H9 (cell line): Measurements from ENCODE around the gene ABHD14A. TPM values are rescaled to one million over a fixed set of nuclear protein-coding genes. Genes with fewer than 3 reads are reported as not detected.

ENCODE experiments used
- DNase-seq: peaks from one replicate; pipeline ENCODE4 v3.0.0-alpha.2; 2017
- H2AFZ ChIP-seq: one replicate; pipeline ENCODE4 v1.6.1; 2013; ENCODE audit warnings: mild to moderate bottlenecking, low read length, control low read depth, moderate library complexity
- H2AK5ac ChIP-seq: 2 replicates; pipeline ENCODE4 v1.6.1; 2013; ENCODE audit warnings: low read length, control low read depth, mixed read lengths; ENCODE audit not compliant: insufficient read length
- H2BK120ac ChIP-seq: one replicate; pipeline ENCODE4 v1.6.1; 2013; ENCODE audit warnings: low read depth, mild to moderate bottlenecking, low read length, control low read depth, inconsistent platforms; ENCODE audit not compliant: poor library complexity, severe bottlenecking
- H2BK12ac ChIP-seq: 2 replicates; pipeline ENCODE4 v1.6.1; 2013; ENCODE audit warnings: low read length, control low read depth, mixed read lengths, low read depth; ENCODE audit not compliant: insufficient read length
- H2BK15ac ChIP-seq: 2 replicates; pipeline ENCODE4 v1.6.1; 2013; ENCODE audit warnings: low read depth, low read length, control low read depth
- H2BK20ac ChIP-seq: one replicate; pipeline ENCODE4 v1.6.1; 2013; ENCODE audit warnings: low read depth, mild to moderate bottlenecking, low read length, control low read depth, inconsistent platforms; ENCODE audit not compliant: poor library complexity, severe bottlenecking
- H2BK5ac ChIP-seq: 2 replicates; pipeline ENCODE4 v1.6.1; 2013; ENCODE audit warnings: low read length, control low read depth, mixed read lengths; ENCODE audit not compliant: insufficient read length
- H3K14ac ChIP-seq: 2 replicates; pipeline ENCODE4 v1.6.1; 2013; ENCODE audit warnings: low read length, control low read depth; ENCODE audit not compliant: insufficient read depth
- H3K18ac ChIP-seq: 2 replicates; pipeline ENCODE4 v1.6.1; 2013; ENCODE audit warnings: low read depth, mild to moderate bottlenecking, mixed read lengths, low read length, control low read depth; ENCODE audit not compliant: insufficient read length
- H3K23ac ChIP-seq: 2 replicates; pipeline ENCODE4 v1.6.1; 2013; ENCODE audit warnings: low read length, control low read depth, mixed read lengths, low read depth; ENCODE audit not compliant: insufficient read length
- H3K23me2 ChIP-seq: 2 replicates; pipeline ENCODE4 v1.6.1; 2013; ENCODE audit warnings: low read depth, mild to moderate bottlenecking, mixed read lengths, low read length, control low read depth; ENCODE audit not compliant: insufficient read length, poor library complexity, severe bottlenecking
- H3K27ac ChIP-seq: 2 replicates; pipeline ENCODE4 v1.5.1; 2013; ENCODE audit warnings: low read length, control low read depth, mixed read lengths, low read depth; ENCODE audit not compliant: insufficient read length
- H3K27me3 ChIP-seq: 2 replicates; pipeline ENCODE4 v1.6.1; 2013; ENCODE audit warnings: low read length, control low read depth, inconsistent platforms; ENCODE audit not compliant: insufficient read depth
- H3K4ac ChIP-seq: 2 replicates; pipeline ENCODE4 v1.6.1; 2013; ENCODE audit warnings: low read depth, mild to moderate bottlenecking, control low read depth, inconsistent platforms, low read length, moderate library complexity
- H3K4me1 ChIP-seq: 2 replicates; pipeline ENCODE4 v1.6.1; 2013; ENCODE audit warnings: low read length, control low read depth, inconsistent platforms; ENCODE audit not compliant: insufficient read depth
- H3K4me2 ChIP-seq: 2 replicates; pipeline ENCODE4 v1.6.1; 2013; ENCODE audit warnings: low read length, control low read depth, mixed read lengths; ENCODE audit not compliant: insufficient read length, insufficient read depth
- H3K56ac ChIP-seq: 2 replicates; pipeline ENCODE4 v1.6.1; 2013; ENCODE audit warnings: low read depth, mild to moderate bottlenecking, mixed read lengths, low read length, control low read depth; ENCODE audit not compliant: insufficient read length
- H3K79me1 ChIP-seq: 2 replicates; pipeline ENCODE4 v1.6.1; 2013; ENCODE audit warnings: low read depth, mild to moderate bottlenecking, moderate library complexity, low read length, control low read depth, inconsistent platforms; ENCODE audit not compliant: insufficient read depth, poor library complexity, severe bottlenecking
- H3K79me2 ChIP-seq: 2 replicates; pipeline ENCODE4 v1.6.1; 2013; ENCODE audit warnings: low read length, control low read depth, inconsistent platforms; ENCODE audit not compliant: insufficient read depth
- H3K9ac ChIP-seq: 2 replicates; pipeline ENCODE4 v1.6.1; 2013; ENCODE audit warnings: low read length, control low read depth, mixed read lengths; ENCODE audit not compliant: insufficient read length; ENCODE audit errors: extremely low read depth
- H3K9me3 ChIP-seq: one replicate; pipeline ENCODE4 v1.6.1; 2013; ENCODE audit warnings: low read depth, low read length, inconsistent platforms; ENCODE audit not compliant: control insufficient read depth
- H3T11ph ChIP-seq: one replicate; pipeline ENCODE4 v1.6.1; 2013; ENCODE audit warnings: mild to moderate bottlenecking, low read length, control low read depth, inconsistent platforms
- H4K20me1 ChIP-seq: one replicate; pipeline ENCODE4 v1.6.1; 2013; ENCODE audit not compliant: control insufficient read depth, insufficient read length, insufficient read depth
- H4K5ac ChIP-seq: 2 replicates; pipeline ENCODE4 v1.6.1; 2013; ENCODE audit warnings: low read depth, mild to moderate bottlenecking, mixed read lengths, low read length, control low read depth; ENCODE audit not compliant: insufficient read length
- H4K8ac ChIP-seq: replicated peaks from 2 replicates; pipeline ENCODE4 v1.6.1; 2013; ENCODE audit warnings: low read length, control low read depth, mixed read lengths, low read depth; ENCODE audit not compliant: insufficient read length
- H4K91ac ChIP-seq: 2 replicates; pipeline ENCODE4 v1.6.1; 2013; ENCODE audit warnings: low read depth, mild to moderate bottlenecking, moderate library complexity, mixed read lengths, low read length, control low read depth; ENCODE audit not compliant: insufficient read length
- H3K27ac Mint-ChIP-seq, 3 experiments: 2 replicates in 2 of 3; 3 replicates in 1 of 3; pipeline ENCODE4 v1.8.0; 2020 to 2021; ENCODE audit warnings: mixed read lengths in 3 of 3, mild to moderate bottlenecking in 1 of 3, moderate library complexity in 1 of 3
- H3K27me3 Mint-ChIP-seq: 2 replicates; pipeline ENCODE4 v1.8.0; 2021; ENCODE audit warnings: low read depth, mild to moderate bottlenecking, moderate library complexity, mixed read lengths
- H3K36me3 Mint-ChIP-seq, 3 experiments: 2 replicates in 2 of 3; 3 replicates in 1 of 3; pipeline ENCODE4 v1.8.0; 2020 to 2021; ENCODE audit warnings: low read depth in 3 of 3, mixed read lengths in 3 of 3; ENCODE audit not compliant: insufficient read depth in 1 of 3
- H3K4me1 Mint-ChIP-seq, 2 experiments: 2 replicates each; pipeline ENCODE4 v1.8.0; 2020; ENCODE audit warnings: mixed read lengths in 2 of 2
- H3K4me3 Mint-ChIP-seq, 2 experiments: 2 replicates in 1 of 2; 3 replicates in 1 of 2; pipeline ENCODE4 v1.8.0; 2020 to 2021; ENCODE audit warnings: mild to moderate bottlenecking in 2 of 2, mixed read lengths in 2 of 2, moderate library complexity in 1 of 2
- H3K9me3 Mint-ChIP-seq, 2 experiments: 2 replicates in 1 of 2; 3 replicates in 1 of 2; pipeline ENCODE4 v1.8.0; 2020; ENCODE audit warnings: mild to moderate bottlenecking in 2 of 2, mixed read lengths in 2 of 2, moderate library complexity in 1 of 2
- CTCF ChIP-seq: fragments of 200-600 bp; sonication (generic); conservative IDR thresholded peaks from 3 replicates; pipeline ENCODE4 v1.8.0; 2021; ENCODE audit warnings: antibody characterized with exemption, mild to moderate bottlenecking
- WGBS: extraction: QIAGEN DNeasy Blood & Tissue Kit; methylation state at CpG from one replicate; pipeline ENCODE4 v1.1.7; 2013; ENCODE audit warnings: missing lambda C conversion rate, low lambda C conversion rate, mixed read lengths; ENCODE audit not compliant: insufficient read length; ENCODE audit errors: extremely low coverage; 5-methylcytosine and 5-hydroxymethylcytosine counted together
- total RNA-seq: library from RNA; stranded (reverse); gene quantifications from 2 replicates; pipeline ENCODE4 v1.2.1, GENCODE V29; 2021

Gene ABHD14A
- total RNA-seq, 1 experiment from 2014 or later = 3.1 TPM

GRCh38 chr3:51995346-51996163 is 20.7 kb downstream of the ABHD14A start, which contains the start of gene RPL29:
Gene RPL29 (minus strand): TSS chr3:51995895. CDS start chr3:51995461, 434 bp downstream.
- H3K9ac ChIP-seq = peak within 1 kb of the TSS; percentile 100
- peak within 1 kb of the TSS; percentile 42 for H3K56ac ChIP-seq
- peak within 1 kb of the TSS; percentile 93 for H3K18ac ChIP-seq
- H3K27me3 ChIP-seq = no peaks in the 10 kb centered on the region
- H3K14ac ChIP-seq = peak within 1 kb of the TSS; percentile 99
- peaks cover 18 to 32% of the 10 kb centered on the region in 2 experiments for H3K4me1 Mint-ChIP-seq
- WGBS = no CpG with 5 or more reads among the region's 40 CpGs
- peak within 1 kb of the TSS; percentile 95 for H4K91ac ChIP-seq
- peak; percentile 21; the same call in 1 of the 3 replicates for TF ChIP-seq CTCF
- H3K27ac Mint-ChIP-seq = peak within 1 kb of the TSS; percentile 99 to 100 (median 100)
- H3K9me3 Mint-ChIP-seq = no peaks in the 10 kb centered on the region; a peak in 1 of 5 replicates
- no peaks in the 10 kb centered on the region for H3K9me3 ChIP-seq
- peak within 1 kb of the TSS; percentile 92 for H3K4ac ChIP-seq
- H3K23ac ChIP-seq = no peak within 1 kb of the TSS
- H3K27ac ChIP-seq = peak within 1 kb of the TSS; percentile 65
- H2AK5ac ChIP-seq = peak within 1 kb of the TSS; percentile 79
- H2BK12ac ChIP-seq = no peak within 1 kb of the TSS
- H2BK120ac ChIP-seq = no peak within 1 kb of the TSS
- peaks cover 2% of the 10 kb centered on the region for H4K20me1 ChIP-seq
- H2BK15ac ChIP-seq = no peak within 1 kb of the TSS
- H3K36me3 Mint-ChIP-seq = peaks cover 40 to 47% (median 46%) of the 10 kb centered on the region in 3 experiments
- peak within 1 kb of the TSS; percentile 100 for H4K8ac ChIP-seq
- H4K5ac ChIP-seq = peak within 1 kb of the TSS; percentile 93
- DNase-seq = peak; percentile 94
- H3K4me3 Mint-ChIP-seq = peak within 1 kb of the TSS; percentile 100
- H3K79me2 ChIP-seq = peaks cover 10% of the 10 kb centered on the region; the same call in 1 of the 2 replicates
- peaks cover 4% of the 10 kb centered on the region for H3K27me3 Mint-ChIP-seq
- H3K4me1 ChIP-seq = peaks cover 7% of the 10 kb centered on the region
- no peak within 1 kb of the TSS for H3T11ph ChIP-seq
- H2BK20ac ChIP-seq = no peak within 1 kb of the TSS
- no peak within 1 kb of the TSS for H2AFZ ChIP-seq
- peaks cover 7% of the 10 kb centered on the region for H3K79me1 ChIP-seq
- peak within 1 kb of the TSS; percentile 82 for H3K4me2 ChIP-seq
- H3K23me2 ChIP-seq = peaks cover 11% of the 10 kb centered on the region
- H2BK5ac ChIP-seq = peak within 1 kb of the TSS; percentile 64
